HG03342 (cell line): ENCODE results near the gene TEAD2.

Experiments used
- ATAC-seq: cut with Tn5 transposase; IDR thresholded peaks from one replicate; pipeline ENCODE4 v1.9.1; 2021; ENCODE audit warnings: mild to moderate bottlenecking, moderate library complexity; ENCODE audit not compliant: unreplicated experiment

Gene TEAD2

GRCh38 chr19:49294401-49294800 lies 67.8 kb downstream of the TEAD2 start:
- no peak for ATAC-seq
